ENCODE data around the gene FAM83C.

DNA sequence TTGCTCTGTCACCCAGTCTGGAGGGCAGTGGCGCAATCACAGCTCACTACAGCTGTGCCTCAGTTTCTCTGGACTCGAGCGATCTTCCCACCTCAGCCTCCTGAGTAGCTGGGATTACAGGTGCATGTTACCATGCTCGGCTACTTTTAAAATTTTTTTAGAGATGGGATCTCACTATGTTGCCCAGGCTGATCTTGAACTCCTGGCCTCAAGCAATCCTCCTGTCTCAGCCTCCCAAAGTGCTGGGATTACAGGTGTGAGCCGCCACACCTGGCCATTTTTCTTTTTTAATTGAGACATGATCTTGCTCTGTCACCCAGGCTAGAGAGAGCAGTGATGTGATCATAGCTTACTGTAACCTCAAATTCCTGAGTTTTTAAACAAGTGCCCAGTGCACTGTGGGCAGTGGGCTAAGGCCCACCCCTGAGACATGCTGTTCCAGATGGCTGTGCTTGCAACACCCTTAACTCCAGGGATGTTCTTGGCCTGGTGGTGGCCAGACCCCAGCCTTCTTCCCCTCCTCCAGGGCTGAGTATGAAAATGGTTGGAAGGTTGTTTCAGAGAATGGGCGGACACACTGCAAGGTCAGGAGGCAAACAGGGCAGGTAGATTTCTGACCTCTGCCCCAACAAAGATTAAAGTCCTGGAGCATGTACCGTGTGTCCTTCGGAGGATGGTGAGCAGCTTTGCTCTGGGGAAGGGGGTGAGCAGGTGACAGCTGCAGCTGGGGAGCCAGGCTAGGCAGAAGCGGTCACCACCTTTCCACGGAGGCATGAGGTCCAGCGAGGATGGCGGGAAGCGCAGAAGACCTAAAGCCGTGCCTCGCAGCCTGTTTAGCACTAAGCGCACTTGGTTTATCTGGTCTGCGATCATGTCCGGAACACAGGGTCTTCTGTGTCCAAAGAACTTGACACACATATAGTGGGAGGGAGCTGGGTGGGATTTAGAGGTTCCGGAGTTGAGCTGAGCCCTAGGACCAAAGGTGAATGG is 1.4 kb upstream of the FAM83C start:
- no peak for TF ChIP-seq POLR2A (IDR thresholded peaks at IDR 0.05; ENCODE audit: low read depth, low read length)
- no peak for TF ChIP-seq POU2F2 (IDR thresholded peaks at IDR 0.05; ENCODE audit: low read depth, low read length)
